ENCODE data around the gene TMEM117.
A peak's percentile ranks its signal among the peaks of the same experiment; 100 is the strongest.
"Not testable (repeated sequence)": the region's sequence is repeated elsewhere in the genome, so short reads cannot be mapped to it uniquely, and the experiment has no call there.

The TMEM117 gene

DNA sequence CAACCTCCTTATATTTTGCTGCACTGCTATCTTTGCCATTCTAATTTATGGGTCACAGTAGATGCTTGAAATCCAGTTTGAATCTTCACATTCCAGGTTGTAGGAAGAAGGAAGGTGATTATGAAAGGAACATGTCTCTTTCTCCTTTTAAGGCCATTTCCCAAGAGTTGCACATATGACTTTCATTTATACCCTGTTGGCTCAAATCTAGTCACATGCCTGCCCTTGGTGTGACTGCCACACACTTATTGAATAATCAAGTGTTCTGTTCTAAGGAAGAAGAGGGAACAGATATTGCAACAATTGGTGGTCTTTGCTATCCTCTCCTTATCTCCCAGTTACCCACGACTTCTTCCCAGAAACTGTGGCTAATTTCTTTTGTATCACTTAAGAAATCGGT is 404.3 kb downstream of the TMEM117 start:
- no peak for DNase-seq

DNA sequence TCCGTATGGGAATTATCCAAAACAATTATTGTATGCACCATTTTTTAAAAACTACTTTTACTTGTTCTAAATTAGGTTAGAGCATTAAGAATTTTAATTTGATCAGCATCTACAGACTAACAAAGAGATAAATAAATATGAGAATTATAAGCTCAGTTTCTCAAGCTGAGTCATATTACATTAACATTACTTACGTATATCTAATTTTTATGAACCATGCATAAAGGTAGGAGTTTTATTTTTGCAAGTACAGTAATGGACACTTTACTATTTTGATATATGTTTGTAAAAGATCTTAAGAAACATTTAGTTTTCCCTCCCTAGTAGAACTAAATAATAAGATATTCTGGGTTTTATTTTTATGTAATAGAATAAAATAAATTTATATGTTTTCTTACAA is 410.1 kb downstream of the TMEM117 start:
- no peak for DNase-seq

DNA sequence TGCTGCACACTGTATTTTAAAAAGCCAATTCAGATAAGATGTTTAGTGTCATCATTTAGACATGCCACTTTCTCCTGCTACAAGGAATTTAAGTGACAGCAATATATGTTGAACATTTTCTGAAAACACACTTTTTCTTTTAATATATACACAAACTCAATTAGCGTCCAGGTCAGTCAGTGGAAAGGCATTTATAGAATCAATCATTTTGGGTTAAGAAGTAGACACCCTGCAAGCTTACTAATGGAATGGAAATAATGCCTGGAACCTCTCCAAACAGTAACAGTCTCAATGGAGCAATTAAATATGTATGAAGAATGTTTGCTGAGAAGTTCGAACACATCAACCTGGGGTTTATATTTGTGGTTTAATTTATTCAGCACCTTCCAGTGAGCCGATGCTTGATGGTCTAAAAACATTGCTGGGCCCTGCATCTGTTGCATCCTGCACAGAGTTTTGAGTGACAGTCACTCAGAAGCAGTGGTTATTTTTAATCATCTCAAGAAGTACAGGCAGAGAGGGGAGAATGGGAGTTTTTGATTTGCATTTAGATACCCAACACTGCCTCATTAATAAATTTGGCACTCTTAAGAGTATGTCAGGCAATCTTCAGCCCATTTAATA is 410.7 kb downstream of the TMEM117 start:
- DNase-seq: no peak

- peak; percentile 1 for DNase-seq
These were observed 411.7 kb downstream of the TMEM117 start for GRCh38 chr12:44247588-44247987.

DNA sequence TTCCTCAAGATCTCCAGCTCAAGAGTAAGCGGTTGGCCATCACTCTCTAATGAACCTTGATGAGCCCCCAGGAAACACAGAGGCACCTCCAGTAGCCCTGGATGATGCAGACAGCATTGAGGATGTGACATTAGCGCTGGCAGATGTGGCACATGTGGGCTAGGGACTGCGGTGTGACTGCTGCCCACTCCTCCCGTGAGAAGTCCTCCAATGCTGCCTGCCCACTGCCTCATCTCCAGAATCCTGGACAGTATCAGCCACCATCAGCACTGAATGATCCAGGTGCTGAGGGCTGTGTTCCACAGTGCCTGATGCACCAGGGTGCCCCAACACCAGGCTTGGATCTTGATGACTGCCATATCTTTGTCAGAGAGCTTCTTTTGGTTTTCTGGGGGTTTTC is 412.6 kb downstream of the TMEM117 start:
- DNase-seq: no peak

- DNase-seq: not testable (repeated sequence)
These were observed 414.6 kb downstream of the TMEM117 start for GRCh38 chr12:44250440-44250839.

DNA sequence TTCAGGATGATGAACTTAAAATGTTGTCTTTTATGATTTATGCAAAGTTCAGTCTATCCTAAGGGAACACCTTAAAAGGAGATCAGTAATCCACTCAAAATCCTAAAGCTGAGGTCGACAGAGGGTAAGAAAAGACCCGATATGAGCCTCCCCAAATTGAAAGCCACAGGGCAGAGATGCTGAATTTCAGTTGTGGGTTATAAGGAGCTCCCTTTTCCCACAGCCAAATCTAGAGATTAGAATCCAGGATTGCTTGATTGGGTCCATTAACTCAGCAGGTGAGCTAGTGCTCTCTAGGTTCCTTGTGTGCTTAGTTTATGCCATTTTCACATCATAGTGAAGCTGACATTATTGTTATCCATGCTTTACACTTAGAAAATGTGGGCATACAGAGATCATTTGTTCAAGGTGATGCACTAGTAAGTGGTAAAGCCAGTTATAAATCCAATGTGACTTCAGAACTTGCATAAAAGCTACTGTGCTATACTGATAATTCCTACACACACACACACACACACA is 417.5 kb downstream of the TMEM117 start:
- DNase-seq: no peak

GRCh38 chr12:44258246-44258645 is 422.4 kb downstream of the TMEM117 start:
- DNase-seq: no peak

- DNase-seq: no peak
These were observed 424.0 kb downstream of the TMEM117 start for GRCh38 chr12:44259890-44260289.

DNA sequence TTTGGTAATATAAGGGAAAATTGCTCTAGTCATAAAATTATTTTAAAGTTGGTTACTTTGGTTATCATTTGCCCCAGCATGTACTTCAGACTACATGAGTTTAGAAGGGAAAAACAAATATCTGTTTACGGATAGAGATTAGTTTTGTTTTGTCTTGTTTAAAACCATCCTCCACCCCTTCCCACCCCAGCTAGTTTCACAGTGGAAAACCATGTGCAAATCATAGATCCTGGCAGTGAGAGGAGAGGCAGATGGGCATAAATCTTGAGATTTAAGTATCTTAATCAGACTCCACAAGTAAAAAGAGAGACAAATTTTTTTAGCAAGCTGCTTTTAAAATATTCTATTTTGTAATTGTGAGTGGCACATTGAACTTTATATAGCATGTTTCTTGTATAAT is 424.7 kb downstream of the TMEM117 start:
- DNase-seq: no peak

DNA sequence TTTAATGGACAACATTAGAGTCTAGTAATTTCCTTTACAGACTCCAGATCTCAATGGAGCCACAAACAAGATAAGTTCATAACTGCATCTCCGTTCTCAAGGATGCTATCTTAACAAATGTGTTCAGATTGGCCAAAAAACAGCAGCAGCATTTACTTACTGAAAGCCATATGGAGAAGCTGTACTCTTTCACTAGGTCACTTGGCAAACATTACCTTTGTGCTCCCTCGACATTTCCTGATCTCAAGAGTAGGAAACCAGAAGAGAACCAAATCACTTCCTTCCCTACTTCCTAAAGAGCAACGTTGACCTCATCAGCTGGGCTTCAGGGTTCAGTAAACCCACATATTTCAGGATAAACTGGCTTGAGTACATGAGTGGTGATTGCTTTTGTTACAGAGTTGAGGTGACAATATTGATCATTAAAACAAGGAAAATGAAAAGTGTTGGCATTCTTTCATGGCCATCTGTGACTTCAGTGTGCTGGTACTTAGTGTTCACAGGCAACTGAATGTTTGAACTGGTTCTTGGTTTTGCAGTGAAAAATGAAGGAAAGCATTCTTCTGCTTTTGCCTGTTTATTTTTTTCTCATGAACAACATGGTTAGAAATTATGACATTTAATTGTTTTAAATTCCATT is 449.6 kb downstream of the TMEM117 start:
- DNase-seq: no peak

GRCh38 chr12:44286336-44286735 is 450.5 kb downstream of the TMEM117 start:
- peak; percentile 46 for DNase-seq

DNA sequence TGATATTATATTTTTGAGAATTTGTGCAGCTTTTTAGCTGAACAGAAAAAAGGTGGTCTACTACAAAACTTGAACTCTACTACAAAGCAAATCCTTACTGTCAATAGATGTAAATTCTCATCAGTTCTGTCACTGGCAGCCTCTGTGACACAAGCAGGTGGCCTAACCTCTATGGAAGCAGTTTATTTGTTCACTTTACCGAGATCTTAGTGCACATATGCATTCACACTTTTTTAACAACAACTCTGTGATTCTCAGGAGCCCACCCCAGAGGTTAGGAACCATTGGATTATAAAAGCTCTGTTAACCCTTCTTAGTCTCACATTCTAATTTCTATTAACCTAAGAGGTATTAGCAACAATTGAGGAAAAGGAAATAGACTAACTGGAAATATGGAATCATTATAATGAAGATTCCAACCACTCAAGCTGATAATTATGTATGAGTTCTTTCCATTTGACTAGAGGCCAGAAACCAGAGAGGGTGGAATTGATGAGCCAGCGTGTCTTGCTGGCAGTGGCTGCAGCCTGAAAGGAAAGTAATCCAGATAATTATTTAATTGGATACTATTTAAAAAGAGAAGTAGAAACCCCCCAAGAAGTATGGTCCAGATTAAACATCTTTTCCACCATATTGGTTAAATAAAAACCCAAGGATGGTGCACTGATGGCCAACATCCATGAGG is 451.1 kb downstream of the TMEM117 start:
- no peak for DNase-seq

DNA sequence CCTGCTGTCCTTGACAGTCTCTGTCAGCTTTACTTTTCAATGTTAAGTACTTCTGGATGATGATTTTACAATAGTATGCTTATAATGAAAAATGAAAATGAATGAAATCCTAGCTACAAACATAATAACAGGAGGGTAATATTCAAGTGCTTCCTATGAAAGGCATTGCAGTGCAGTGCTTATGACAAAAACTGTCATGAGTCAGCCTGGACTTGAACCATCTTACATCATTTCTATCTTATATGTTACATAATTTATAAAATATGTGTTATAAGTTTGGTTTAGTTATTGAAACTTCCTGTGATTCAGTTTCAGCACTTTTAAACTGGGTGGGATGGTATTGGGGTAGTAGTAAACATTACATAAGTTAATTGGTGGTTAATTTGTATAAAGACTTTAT is 451.7 kb downstream of the TMEM117 start:
- DNase-seq: no peak

DNA sequence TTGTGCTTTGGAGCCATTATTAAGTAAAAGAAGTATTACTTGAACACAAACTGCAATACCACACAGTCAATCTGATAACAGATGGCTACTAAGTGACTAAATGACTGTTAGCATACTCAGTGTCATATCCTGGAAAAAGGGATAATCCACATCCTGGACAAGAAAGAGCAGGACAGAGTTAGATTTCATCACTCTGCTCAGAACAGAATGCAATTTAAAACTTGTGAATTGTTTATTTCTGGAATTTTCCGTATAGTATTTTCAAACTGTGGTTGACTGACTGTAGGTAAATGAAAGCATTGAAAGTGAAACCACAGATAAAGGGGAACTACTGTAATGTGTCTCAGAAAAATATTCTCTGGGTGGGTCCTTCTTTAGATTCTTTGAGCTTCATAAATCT is 458.8 kb downstream of the TMEM117 start:
- DNase-seq: no peak

DNA sequence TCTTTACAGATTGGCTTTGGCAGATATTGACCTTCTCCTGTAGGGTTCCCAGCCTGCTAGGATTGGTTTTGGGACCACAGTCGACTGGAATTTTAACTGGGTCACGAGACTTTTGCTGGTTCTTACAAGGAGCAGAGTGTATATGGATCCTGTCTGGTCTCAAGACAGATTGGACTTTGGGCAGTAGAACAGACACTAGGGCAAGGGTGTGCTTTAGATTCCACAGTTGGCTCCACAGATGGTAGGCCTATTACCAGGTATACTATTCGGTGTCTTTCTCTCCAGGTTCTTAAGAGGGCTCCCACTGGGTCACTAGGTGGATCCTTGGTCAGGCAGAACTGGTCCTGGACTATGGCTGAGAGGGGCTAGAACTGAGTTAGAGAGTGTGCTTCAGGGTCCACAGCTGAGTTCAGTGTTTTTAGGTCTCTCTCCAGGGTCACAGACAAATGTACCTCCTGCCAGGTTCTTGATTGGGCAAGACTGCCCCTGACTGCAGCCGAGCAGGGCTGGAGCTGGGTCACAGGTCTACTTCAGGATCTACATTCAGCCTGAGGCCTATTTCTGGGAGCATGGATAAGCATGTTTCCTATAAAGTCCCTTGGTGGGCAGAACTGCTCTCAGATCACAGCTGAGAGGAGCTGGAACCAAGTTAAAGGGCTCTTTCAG is 460.2 kb downstream of the TMEM117 start:
- DNase-seq: no peak

- DNase-seq: no peak
These were observed 460.8 kb downstream of the TMEM117 start for GRCh38 chr12:44296624-44297197.

GRCh38 chr12:44299524-44299923 is 463.6 kb downstream of the TMEM117 start:
- no peak for DNase-seq

- no peak for DNase-seq
These were observed 471.8 kb downstream of the TMEM117 start for GRCh38 chr12:44307506-44308168.

- DNase-seq: no peak
These were observed 477.3 kb downstream of the TMEM117 start for GRCh38 chr12:44313188-44313587.

DNA sequence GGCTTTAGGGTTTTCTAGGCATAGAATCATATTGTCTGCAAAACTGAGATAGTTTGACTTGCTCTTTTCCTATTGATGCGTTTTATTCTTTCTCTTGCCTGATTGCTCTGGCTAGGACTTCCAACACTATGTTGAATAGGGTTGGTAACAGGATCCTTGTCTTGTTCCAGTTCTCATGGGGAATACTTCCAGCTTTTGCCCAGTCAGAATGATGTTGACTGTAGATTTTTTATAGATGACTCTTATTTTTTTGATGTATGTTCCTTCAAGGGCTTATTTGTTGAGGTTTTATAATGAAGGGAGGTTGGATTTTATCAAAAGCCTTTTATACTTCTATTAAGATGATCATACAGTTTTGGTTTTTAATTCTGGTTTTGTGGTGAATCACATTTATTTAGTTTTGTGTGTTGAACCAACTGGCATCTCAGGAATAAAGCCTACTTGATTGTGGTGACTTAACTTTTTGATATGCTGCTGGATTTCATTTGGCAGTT is 478.2 kb downstream of the TMEM117 start:
- DNase-seq: no peak

DNA sequence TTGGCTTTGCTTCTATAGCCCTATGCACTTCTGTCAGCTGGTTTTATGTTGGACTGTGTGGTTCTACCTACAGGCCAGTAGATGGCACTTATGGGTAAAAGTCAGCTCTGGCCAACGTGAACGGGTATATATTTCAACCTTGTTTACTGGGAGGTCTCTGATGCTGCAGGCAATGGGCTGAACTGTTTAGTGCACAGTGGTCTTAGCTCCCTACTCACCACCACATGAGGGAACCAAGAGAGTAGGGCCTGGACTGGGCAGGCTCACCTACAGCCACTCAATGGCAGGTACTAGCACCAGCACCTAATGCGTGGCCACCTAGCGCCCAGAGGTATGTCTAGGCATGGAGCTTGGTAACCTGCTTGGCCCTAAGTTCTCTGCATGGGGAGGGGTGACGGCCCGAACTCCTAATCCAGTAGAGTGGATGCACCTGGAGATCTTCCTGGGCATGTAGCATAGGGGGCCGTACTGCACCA is 481.8 kb downstream of the TMEM117 start:
- DNase-seq: peak; percentile 60
